Type B pancreatic cell (in vitro differentiated cells): ENCODE data around the gene FBXW7. TPM values are rescaled to one million over a fixed set of nuclear protein-coding genes. Genes with fewer than 3 reads are reported as not detected.

Experiments
- DNase-seq: peaks from one replicate; pipeline ENCODE4 v3.0.0; 2021; ENCODE audit warnings: mixed read lengths; ENCODE audit not compliant: unreplicated experiment; ENCODE audit errors: extremely low spot score
- H3K27ac Mint-ChIP-seq: 2 replicates; pipeline ENCODE4 v1.8.0; 2021; ENCODE audit warnings: mild to moderate bottlenecking, mixed read lengths
- H3K27me3 Mint-ChIP-seq: 2 replicates; pipeline ENCODE4 v1.8.0; 2021; ENCODE audit warnings: mixed read lengths
- H3K36me3 Mint-ChIP-seq: 2 replicates; pipeline ENCODE4 v1.8.0; 2021; ENCODE audit warnings: mixed read lengths
- H3K4me1 Mint-ChIP-seq: one replicate; pipeline ENCODE4 v1.8.0; 2021; ENCODE audit warnings: mixed read lengths; ENCODE audit not compliant: unreplicated experiment
- H3K4me3 Mint-ChIP-seq: 2 replicates; pipeline ENCODE4 v1.8.0; 2021; ENCODE audit warnings: mild to moderate bottlenecking, mixed read lengths
- H3K9me3 Mint-ChIP-seq: 2 replicates; pipeline ENCODE4 v1.8.0; 2021; ENCODE audit warnings: mixed read lengths
- CTCF ChIP-seq: fragments of 200-600 bp; sonication (generic); conservative IDR thresholded peaks from 2 replicates; pipeline ENCODE4 v1.5.0; 2021; ENCODE audit warnings: antibody characterized with exemption, mild to moderate bottlenecking
- total RNA-seq: library from RNA; stranded (reverse); gene quantifications from 2 replicates; pipeline ENCODE4 v1.2.1, GENCODE V29; 2021; ENCODE audit warnings: low replicate concordance

FBXW7 gene
- total RNA-seq, 1 donor from 2014 or later: 53.0 TPM

- no peak for TF ChIP-seq CTCF
- no peak overlapping the region for H3K27ac Mint-ChIP-seq
- H3K4me3 Mint-ChIP-seq: no peak overlapping the region
- no peaks in the 10 kb centered on the region for H3K9me3 Mint-ChIP-seq
- H3K4me1 Mint-ChIP-seq: peaks cover 21% of the 10 kb centered on the region
- DNase-seq: no peak
- peaks cover 3% of the 10 kb centered on the region for H3K36me3 Mint-ChIP-seq
- H3K27me3 Mint-ChIP-seq: no peaks in the 10 kb centered on the region
Measured at GRCh38 chr4:152501846-152502536, 33.9 kb downstream of the FBXW7 start.

GRCh38 chr4:152500800-152501434 lies 35.0 kb downstream of the FBXW7 start:
- Mint-ChIP-seq H3K4me3 (no peak overlapping the region), H3K4me1 (peaks cover 21% of the 10 kb centered on the region), H3K27ac (no peak overlapping the region), H3K9me3 (no peaks in the 10 kb centered on the region), H3K27me3 (no peaks in the 10 kb centered on the region), H3K36me3 (no peaks in the 10 kb centered on the region)
- TF ChIP-seq CTCF: peak; percentile 93
- DNase-seq: no peak

- H3K9me3 Mint-ChIP-seq: no peaks in the 10 kb centered on the region
- DNase-seq: no peak
- no peaks in the 10 kb centered on the region for H3K27me3 Mint-ChIP-seq
- H3K27ac Mint-ChIP-seq: no peak overlapping the region
- TF ChIP-seq CTCF: no peak
- no peaks in the 10 kb centered on the region for H3K36me3 Mint-ChIP-seq
- H3K4me3 Mint-ChIP-seq: no peak overlapping the region
- peaks cover 21% of the 10 kb centered on the region for H3K4me1 Mint-ChIP-seq
Measured at GRCh38 chr4:152500275-152500674, 35.6 kb downstream of the FBXW7 start.

GRCh38 chr4:152499344-152499743 lies 36.5 kb downstream of the FBXW7 start:
- H3K36me3 Mint-ChIP-seq: no peaks in the 10 kb centered on the region
- H3K4me3 Mint-ChIP-seq: no peak overlapping the region
- H3K9me3 Mint-ChIP-seq: no peaks in the 10 kb centered on the region
- TF ChIP-seq CTCF: no peak
- peaks cover 21% of the 10 kb centered on the region for H3K4me1 Mint-ChIP-seq
- no peaks in the 10 kb centered on the region for H3K27me3 Mint-ChIP-seq
- DNase-seq: no peak
- no peak overlapping the region for H3K27ac Mint-ChIP-seq

- peaks cover 8% of the 10 kb centered on the region for H3K4me1 Mint-ChIP-seq
- no peaks in the 10 kb centered on the region for H3K9me3 Mint-ChIP-seq
- DNase-seq: no peak
- H3K27ac Mint-ChIP-seq: no peak overlapping the region
- peaks cover 5% of the 10 kb centered on the region for H3K36me3 Mint-ChIP-seq
- H3K4me3 Mint-ChIP-seq: no peak overlapping the region
- no peak for TF ChIP-seq CTCF
- H3K27me3 Mint-ChIP-seq: no peaks in the 10 kb centered on the region
Measured at GRCh38 chr4:152494020-152494419, 41.9 kb downstream of the FBXW7 start.
